Motor neuron (in vitro differentiated cells): Measurements from ENCODE around the gene CLEC16A. TPM values are rescaled to one million over a fixed set of nuclear protein-coding genes. Genes with fewer than 3 reads are reported as not detected.
A peak's percentile ranks its signal among the peaks of the same experiment; 100 is the strongest.

Experiments
- ATAC-seq, 8 experiments: fragments of 200-7000 bp; cut with Tn5 transposase; replicated peaks in 6 of 8; 2 replicates each; pipeline ENCODE4 v1.8.0; 2021; ENCODE audit warnings: mild to moderate bottlenecking in 8 of 8, moderate library complexity in 8 of 8
- H3K27ac ChIP-seq, 2 donors: fragments of 250-450 bp; sonication (Bioruptor Pico); 2 replicates each; pipeline ENCODE4 v1.9.0; 2021; ENCODE audit warnings: antibody characterized with exemption in 2 of 2, mild to moderate bottlenecking in 2 of 2, moderate library complexity in 1 of 2
- H3K4me1 ChIP-seq, 2 donors: fragments of 250-450 bp; sonication (Bioruptor Pico); replicated peaks in 1 of 2; 2 replicates each; pipeline ENCODE4 v1.6.1; 2021; ENCODE audit warnings: antibody characterized with exemption in 2 of 2, mild to moderate bottlenecking in 2 of 2, moderate library complexity in 1 of 2
- H3K4me3 ChIP-seq, 5 donors: fragments of 250-450 bp; sonication (Bioruptor Pico); 2 replicates each; pipeline ENCODE4 v1.9.0; 2021; ENCODE audit warnings: antibody characterized with exemption in 5 of 5, mild to moderate bottlenecking in 5 of 5, moderate library complexity in 4 of 5
- WGBS, 10 experiments: fragments of 450-650 bp; shearing (Covaris generic); methylation state at CpG; one replicate each; pipeline ENCODE4 v1.0.0; 2022; 5-methylcytosine and 5-hydroxymethylcytosine counted together
- in situ Hi-C, 9 experiments: fragments of 400-800 bp; cut with MboI; loops; one replicate each; pipeline ENCODE4 v1.15.0; 2021; ENCODE audit warnings: low sequenced_read_pairs in 9 of 9, low pct_unique_long_range_greater_than_20kb in 2 of 9; ENCODE audit not compliant: unreplicated experiment in 9 of 9
- total RNA-seq, 8 experiments: library from RNA; unstranded; fragments of 300-600 nt; gene quantifications; 2 replicates each; pipeline versions ENCODE4 v1.2.3 to v1.2.4, GENCODE V29; 2022

Gene CLEC16A
- total RNA-seq, 8 experiments from 2014 or later: 13.4 to 75.0 (median 17.2) TPM

DNA sequence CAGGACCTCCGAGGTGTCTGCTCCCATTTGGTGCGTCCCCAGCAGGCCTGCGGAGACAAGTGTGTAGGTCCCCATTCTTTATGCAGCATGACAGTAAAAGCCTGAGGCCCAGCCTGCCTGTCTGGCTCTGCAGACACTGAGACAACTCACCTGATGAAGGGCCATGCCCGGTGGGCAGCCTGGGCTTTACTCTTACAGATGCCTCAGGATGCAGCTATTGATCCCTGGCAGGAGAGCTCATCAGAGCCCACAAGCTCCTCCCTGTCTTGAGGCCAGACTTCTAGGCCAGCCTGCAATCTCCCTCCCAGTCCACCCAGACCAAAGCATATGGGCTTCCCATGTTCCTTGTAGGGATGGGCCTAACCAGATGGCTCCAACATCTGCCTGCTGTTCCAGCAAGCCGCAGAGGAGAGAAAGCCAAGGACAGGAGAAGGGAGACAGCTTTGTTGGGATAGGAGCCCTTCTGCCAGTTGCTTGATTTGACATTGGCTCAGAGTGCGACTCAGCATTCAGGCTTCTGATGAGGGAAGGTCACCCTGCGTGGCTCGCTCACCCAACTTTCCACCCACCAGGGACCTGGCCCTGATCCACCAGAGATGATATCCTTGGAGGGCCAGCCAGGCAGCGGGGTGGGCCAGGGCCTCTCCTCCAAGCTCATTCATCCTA lies 224.2 kb downstream of the CLEC16A start:
- in situ Hi-C loops: no loop called here
- ATAC-seq: peak in 3 of 8 experiments; percentile 32 to 99 (median 66)
- 47 to 75% (median 50%) methylated on average over 2 to 6 of the region's 9 CpGs; no CpG with 5 or more reads in 7 of the 10 experiments for WGBS, 10 experiments
- H3K27ac ChIP-seq: peak overlapping the region; percentile 9 to 47
- no peak overlapping the region for H3K4me3 ChIP-seq
- peaks cover 18 to 27% of the 10 kb centered on the region in 2 donors for H3K4me1 ChIP-seq

DNA sequence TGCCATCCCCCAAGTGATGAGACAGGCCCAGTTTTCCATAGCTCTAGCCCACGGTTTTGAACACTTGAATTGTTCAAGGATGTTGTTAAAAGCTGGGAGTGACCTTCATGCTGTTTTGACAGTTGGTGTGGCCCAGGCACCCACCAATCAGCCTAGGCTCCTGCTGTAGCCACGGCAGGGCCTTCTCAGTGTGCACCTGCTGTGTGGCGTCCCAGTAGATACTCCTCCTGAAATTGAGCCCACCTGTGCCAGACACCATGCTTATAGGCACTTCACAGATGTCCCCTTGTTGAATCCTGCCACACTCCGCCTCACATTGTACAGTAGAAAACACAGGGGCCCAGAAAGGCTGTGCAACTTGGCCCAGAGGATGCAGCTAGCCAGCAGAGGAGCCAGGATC lies 225.3 kb downstream of the CLEC16A start:
- H3K4me3 ChIP-seq: no peak overlapping the region
- ATAC-seq: no peak
- H3K4me1 ChIP-seq: peaks cover 7 to 15% of the 10 kb centered on the region in 2 donors
- in situ Hi-C loops: no loop called here
- WGBS, 10 experiments: 80 to 100% (median 83%) methylated on average over 1 to 4 of the region's 4 CpGs; no CpG with 5 or more reads in 5 of the 10 experiments
- no peak overlapping the region for H3K27ac ChIP-seq

DNA sequence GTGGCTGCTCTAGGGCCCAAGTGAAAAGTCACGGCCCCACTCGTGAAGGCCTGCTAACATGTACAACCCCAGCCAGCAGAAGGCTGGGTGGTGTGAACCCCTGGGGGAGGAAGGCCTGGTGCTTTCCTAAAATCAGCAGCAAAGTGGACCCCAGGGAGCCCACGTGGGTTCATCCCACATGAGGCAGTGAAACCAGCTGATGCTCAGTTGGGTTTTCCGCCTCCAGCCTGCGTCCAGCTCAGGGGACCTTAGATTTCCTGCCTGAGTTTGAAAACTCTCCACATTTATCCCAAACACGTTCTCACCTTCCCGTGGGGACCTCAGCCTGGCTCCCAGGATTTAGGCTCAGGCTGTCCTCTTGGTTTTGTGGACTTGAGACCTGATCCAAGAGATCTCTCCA lies 225.8 kb downstream of the CLEC16A start:
- no peak overlapping the region for H3K4me3 ChIP-seq
- 80 to 100% (median 90%) methylated on average over 1 to 7 of the region's 7 CpGs; no CpG with 5 or more reads in 5 of the 10 experiments for WGBS, 10 experiments
- in situ Hi-C loops: no loop called here
- H3K27ac ChIP-seq: no peak overlapping the region
- ATAC-seq: no peak
- H3K4me1 ChIP-seq: peaks cover 4 to 10% of the 10 kb centered on the region in 2 donors

DNA sequence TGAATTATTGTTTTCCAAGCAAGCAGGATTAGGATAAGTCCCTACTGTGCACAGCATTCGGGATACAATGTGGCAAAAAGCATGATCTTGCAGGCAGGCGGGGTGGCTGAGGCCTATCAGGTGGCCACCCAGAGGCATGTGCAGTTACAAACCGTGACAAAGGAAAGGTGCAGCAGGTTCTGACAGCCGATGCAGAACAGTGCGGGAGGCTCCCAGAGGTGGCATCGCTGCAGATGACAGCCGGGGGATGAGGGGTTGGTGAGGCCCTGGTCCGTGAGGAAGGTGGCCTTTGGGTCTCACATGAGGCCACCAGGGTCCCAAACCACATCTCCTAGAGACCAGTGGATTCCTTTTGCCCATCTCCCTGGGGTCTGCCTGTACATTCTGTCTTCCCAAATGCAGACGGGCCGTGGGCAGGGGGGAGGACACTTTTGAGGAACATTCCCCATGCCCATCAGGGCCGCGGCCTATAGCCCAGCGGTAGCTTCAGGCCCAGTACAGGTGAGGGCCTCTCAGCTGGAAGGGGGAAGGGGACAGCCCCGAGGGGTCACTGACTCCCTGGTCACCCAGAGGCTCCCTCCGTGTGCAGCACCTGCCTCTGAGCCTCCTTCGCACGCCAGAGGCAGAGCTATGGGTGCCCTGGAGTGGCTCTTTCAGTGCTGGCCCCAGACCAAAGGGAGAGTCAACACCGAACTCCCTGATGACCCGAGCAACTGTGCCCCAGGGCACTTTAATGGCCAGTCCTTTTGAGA lies 226.5 kb downstream of the CLEC16A start:
- peaks cover 4 to 7% of the 10 kb centered on the region in 2 donors for H3K4me1 ChIP-seq
- no peak overlapping the region for H3K4me3 ChIP-seq
- in situ Hi-C loops: no loop called here
- WGBS, 10 experiments: 50 to 100% (median 80%) methylated on average over 1 to 4 of the region's 19 CpGs; no CpG with 5 or more reads in 6 of the 10 experiments
- no peak for ATAC-seq
- H3K27ac ChIP-seq: no peak overlapping the region

DNA sequence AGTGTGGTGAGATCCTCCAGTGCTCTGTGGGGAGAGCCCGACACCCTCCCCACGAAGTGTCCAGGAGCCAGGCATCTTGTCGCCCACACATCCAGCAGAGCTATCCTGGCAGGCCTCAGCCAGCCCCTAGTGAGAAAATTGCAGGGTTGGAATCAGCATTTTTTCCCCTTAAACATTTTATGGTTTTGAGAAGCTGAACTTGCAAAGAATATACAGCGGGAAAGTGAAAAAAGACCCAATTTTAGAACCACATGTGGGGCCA lies 227.0 kb downstream of the CLEC16A start:
- no peak overlapping the region for H3K27ac ChIP-seq
- WGBS, 10 experiments: 83 to 100% (median 88%) methylated on average over 1 to 4 of the region's 4 CpGs; no CpG with 5 or more reads in 6 of the 10 experiments
- in situ Hi-C loops: no loop called here
- peaks cover 4 to 7% of the 10 kb centered on the region in 2 donors for H3K4me1 ChIP-seq
- ATAC-seq: no peak
- H3K4me3 ChIP-seq: no peak overlapping the region

DNA sequence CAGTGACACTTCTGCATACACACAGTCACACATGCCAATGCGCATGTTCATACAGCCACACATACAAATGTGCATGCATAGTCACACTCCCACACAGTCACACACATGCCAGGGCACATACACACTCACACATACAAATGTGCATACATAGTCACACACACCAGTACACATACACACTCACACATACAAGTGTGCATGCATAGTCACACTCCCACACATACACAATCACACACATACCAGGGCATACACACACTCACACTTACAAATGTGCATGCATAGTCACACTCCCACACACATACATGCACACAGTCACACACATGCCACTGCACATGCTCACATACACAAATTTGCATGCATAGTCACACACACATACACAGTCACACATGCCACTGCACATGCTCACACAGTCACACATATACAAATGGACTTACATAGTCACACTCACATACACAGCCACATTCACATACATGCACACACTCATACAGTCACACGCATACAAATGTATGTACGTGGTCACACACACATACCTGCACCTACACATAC lies 227.5 kb downstream of the CLEC16A start:
- no peak for ATAC-seq
- 90 to 100% (median 100%) methylated on average over 1 to 2 of the region's 3 CpGs; no CpG with 5 or more reads in 5 of the 10 experiments for WGBS, 10 experiments
- no peak overlapping the region for H3K27ac ChIP-seq
- in situ Hi-C loops: no loop called here
- H3K4me1 ChIP-seq: peaks cover 4 to 7% of the 10 kb centered on the region in 2 donors
- no peak overlapping the region for H3K4me3 ChIP-seq

DNA sequence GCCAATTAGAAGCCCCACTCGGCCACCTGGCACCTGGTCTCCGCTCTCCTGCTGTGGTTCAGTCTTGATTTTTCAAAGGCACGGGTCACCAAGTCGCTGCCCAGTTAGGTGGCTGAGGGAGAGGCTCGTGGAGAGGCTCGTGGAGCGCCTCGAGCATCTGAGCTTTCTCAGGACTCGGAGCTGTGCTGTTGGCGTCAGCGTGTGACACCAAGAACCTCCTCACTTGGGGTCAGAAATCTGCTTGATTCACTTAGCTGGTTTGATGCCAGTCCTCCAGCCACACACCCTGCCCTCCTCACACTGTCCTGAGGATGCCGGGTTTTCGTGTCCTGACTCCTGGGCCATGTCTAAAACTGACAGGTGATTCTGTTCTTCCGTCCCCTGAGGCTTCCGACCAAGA lies 229.1 kb downstream of the CLEC16A start:
- Histone ChIP-seq H3K27ac (no peak overlapping the region), H3K4me3 (no peak overlapping the region), H3K4me1 (peaks cover 2 to 3% of the 10 kb centered on the region in 2 donors)
- no peak for ATAC-seq
- in situ Hi-C loops: no loop called here
- WGBS, 10 experiments: 70 to 96% (median 90%) methylated on average over 3 to 10 of the region's 15 CpGs; no CpG with 5 or more reads in 2 of the 10 experiments

DNA sequence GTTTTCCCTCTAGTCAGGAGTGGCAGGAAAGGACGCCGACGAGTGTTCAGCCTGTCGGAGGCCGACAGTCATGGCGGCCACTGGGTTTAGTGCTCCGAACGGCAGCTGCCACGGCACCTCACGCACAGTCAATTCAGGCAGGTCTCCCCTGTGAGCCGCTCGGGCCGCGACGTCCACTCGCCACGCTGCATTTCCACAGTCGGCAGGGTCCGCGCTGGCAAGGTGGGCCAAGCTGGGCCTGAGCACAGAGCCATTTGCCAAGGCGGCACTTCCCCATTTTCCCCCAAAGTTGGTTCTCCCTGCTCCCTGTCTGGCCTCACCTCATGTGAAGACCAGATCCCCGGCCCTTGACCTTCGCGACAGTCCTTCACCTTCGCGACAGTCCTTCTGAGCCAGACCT lies 229.8 kb downstream of the CLEC16A start:
- H3K4me3 ChIP-seq: no peak overlapping the region
- no peak overlapping the region for H3K27ac ChIP-seq
- no peak for ATAC-seq
- in situ Hi-C loops: no loop called here
- no peaks in the 10 kb centered on the region for H3K4me1 ChIP-seq
- 92 to 100% (median 100%) methylated on average over 3 to 14 of the region's 26 CpGs; no CpG with 5 or more reads in 3 of the 10 experiments for WGBS, 10 experiments

DNA sequence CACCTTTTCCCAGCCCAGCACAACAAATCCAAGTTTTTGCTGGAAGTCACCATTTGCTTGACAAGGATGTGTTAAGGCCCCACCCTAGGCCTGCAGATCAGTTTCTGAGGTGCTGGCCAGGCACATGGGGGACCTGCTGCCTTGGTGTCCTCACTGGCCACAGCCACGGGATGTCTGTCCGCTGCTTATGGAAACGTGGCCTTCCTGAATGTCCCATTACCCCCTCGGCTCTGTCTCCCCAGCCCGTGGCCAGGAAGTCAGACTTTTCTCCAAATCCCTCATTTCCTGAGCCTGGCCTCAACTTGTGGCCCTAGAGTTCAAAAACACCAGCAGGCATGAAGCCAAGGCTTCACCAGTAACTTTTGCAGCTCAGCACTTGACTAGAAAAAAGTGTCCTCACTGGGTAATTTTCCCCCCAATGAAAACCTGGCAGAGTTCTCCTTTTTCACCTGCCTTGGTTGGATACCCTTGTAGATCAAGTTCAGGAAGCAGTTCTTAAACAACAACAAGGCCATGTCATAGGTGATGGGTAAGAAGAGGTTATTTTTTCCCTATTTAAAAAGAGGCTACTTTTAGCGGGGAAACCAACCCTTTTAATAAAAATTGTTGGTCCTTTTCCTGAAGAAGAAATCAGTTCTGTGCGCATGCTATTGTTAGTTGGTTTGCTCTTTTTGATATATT lies 230.9 kb downstream of the CLEC16A start:
- no peak for ATAC-seq

DNA sequence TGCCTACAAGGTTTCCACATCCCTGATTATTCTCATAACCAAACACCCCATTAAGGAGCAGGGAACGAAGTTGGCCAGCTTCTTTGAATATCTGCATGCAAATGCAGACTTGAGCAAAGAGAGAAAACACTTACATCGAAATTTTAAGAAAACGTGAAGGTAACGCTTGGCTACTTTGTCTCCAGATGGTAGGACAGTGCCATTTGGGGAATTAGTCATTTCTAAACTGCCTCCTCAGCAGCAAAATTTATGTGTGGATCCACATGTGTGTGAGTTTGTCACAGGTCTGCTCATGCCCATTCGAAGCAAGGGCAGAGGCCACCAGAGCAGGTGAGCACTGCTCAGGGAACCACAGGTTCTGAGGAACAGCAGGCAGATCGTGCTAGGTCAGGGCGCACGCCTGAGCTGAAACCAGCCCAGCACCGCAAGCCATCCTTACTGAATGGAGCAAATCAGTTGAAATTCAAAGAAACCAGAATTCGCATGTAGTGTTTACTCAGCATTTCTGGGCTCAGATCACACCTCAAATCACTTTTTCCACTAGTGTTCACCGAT lies 231.5 kb downstream of the CLEC16A start:
- no peak overlapping the region for H3K27ac ChIP-seq
- 58 to 100% (median 95%) methylated on average over 1 to 9 of the region's 11 CpGs for WGBS, 10 experiments
- H3K4me1 ChIP-seq: no peaks in the 10 kb centered on the region
- ATAC-seq: no peak
- in situ Hi-C loops: no loop called here
- H3K4me3 ChIP-seq: no peak overlapping the region

More for the DNA sequence above, 230.9 kb downstream of the CLEC16A start:
- 80 to 100% (median 99%) methylated on average over 1 to 7 of the region's 7 CpGs; no CpG with 5 or more reads in 2 of the 10 experiments for WGBS, 10 experiments
- H3K27ac ChIP-seq: no peak overlapping the region
- H3K4me3 ChIP-seq: no peak overlapping the region
- H3K4me1 ChIP-seq: no peaks in the 10 kb centered on the region
- in situ Hi-C loops: no loop called here

DNA sequence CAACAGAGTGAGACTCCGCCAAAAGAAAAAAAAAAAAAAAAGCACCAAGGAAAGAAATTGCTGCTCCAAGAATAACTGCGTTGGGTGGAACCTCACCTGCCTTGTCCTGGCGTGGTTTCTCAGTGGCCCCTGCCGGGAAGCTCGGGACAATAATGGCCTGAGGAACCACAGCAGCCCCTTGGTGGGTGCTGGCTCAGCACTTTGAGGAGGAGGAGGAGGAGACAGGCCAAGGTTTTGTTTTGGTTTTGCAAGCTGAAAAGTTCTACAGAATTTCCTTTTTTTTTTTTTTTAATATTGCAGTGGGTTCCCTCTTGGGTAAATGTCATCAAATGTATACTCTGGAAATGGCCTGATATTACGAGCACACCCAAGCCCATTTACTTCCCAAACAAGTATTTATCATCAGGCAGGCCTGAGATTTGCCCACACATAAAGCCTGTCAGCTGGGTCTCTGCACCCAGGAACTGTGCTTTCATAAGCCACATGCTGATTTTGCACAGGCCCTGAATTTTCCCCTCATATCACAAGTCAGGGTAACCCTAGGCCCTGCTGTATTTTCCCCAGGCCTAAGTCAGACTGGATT lies 233.3 kb downstream of the CLEC16A start:
- no peak overlapping the region for H3K27ac ChIP-seq
- WGBS, 10 experiments: 70 to 100% (median 94%) methylated on average over 1 to 5 of the region's 6 CpGs; no CpG with 5 or more reads in 2 of the 10 experiments
- ATAC-seq: no peak
- no peak overlapping the region for H3K4me3 ChIP-seq
- in situ Hi-C loops: no loop called here
- H3K4me1 ChIP-seq: no peaks in the 10 kb centered on the region

DNA sequence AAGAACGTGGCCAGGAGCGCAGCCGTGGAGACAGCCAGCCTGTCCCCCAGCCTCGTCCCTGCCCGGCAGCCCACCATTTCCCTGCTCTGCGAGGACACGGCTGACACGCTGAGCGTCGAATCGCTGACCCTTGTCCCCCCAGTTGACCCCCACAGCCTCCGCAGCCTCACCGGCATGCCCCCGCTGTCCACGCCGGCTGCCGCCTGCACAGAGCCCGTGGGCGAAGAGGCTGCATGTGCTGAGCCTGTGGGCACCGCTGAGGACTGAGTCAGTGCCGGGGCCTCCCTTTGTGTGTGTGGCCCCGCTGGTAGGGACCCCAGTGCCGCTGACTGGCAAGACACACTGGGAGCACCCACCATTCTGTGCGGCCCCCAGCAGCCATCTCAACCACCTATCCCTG lies 234.1 kb downstream of the CLEC16A start:
- in situ Hi-C loops: no loop called here
- WGBS, 10 experiments: 100% methylated on average over 1 of the region's 24 CpGs; no CpG with 5 or more reads in 9 of the 10 experiments
- no peak for ATAC-seq
- H3K27ac ChIP-seq: no peak overlapping the region
- H3K4me1 ChIP-seq: peaks cover 0 to 4% of the 10 kb centered on the region in 2 donors
- no peak overlapping the region for H3K4me3 ChIP-seq
